ENCODE results near the gene DCC.

GRCh38 chr18:52750995-52751394, 411.0 kb downstream of the DCC start:
- TF ChIP-seq POLR2A (IDR thresholded peaks at IDR 0.05; ENCODE audit: low read length) (no peak), GATA1 (IDR thresholded peaks at IDR 0.05; ENCODE audit: low read depth, low read length) (no peak)
